RPMI8226 (cell line): Measurements from ENCODE around the gene CDS2.
"Not testable (repeated sequence)": the region's sequence is repeated elsewhere in the genome, so short reads cannot be mapped to it uniquely, and the experiment has no call there.

ENCODE experiments used
- DNase-seq: peaks from one replicate; pipeline ENCODE4 v3.0.0-alpha.2; 2015

Gene CDS2

DNA sequence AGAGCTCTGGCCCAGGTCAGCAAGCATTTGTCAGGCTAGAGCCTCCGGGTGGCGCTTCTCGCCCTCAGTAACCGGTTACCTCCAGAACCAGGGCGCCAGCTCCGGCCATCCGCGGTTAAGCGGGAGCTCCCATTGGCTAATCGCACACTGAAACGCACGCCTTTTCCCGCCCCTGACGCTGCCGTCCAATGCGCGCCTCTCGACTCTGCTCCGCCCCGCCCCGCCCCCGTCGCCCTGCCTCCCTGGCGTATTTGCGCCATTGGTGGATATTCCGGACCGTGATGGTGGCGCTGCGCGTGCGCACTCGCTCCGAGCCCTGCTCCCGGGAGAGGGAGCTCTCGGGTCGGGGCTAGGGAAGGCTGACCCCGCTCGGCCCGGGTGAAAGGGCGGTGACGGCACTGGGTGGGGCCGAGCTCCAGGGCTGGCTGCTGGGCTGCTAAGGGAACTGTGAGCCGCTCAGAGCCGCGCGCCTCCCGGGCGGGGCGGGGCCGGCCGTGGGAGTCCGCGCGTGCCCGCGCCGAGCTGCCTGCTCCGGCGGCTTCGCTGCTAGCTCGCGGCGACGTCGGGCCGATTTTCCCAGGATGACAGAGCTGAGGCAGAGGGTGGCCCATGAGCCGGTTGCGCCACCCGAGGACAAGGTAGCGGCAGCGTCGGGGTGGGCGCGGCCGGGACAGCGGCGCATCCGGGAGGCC, at the start of gene CDS2:
CDS2 (plus strand) TSS at position 497 of the 692 bp plus-strand sequence; CDS start at position 582, 85 bp downstream.
- peak; percentile 99 for DNase-seq

DNA sequence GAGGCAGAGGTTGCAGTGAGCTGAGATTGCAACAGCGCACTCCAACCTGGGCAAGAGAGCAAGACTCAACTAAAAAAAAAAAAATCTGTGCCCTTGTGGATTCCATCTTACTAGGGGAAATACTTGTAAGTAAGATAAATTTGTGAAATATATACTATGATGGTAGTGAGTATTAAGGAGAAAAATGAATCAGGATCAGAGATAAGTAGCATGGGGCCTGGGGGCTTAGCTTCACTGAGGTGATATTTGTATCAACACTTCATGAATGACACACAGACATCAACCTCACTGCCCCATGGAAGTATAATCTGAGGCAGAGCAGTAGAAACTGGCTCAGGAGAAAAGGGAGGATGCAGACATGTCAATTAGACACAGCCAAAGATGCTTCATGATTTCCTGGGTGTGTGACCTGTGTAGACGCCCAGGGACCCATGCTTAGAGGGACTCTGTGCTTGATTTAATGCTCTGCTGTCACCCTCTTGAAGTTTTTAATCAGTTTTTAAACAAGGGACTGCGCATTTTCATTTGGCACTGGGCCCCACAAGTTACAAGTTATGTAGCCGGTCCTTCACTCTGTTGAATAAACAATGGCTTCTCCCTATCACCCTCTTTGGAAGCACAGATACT, 48.9 kb upstream of the CDS2 start:
- DNase-seq: no peak

DNA sequence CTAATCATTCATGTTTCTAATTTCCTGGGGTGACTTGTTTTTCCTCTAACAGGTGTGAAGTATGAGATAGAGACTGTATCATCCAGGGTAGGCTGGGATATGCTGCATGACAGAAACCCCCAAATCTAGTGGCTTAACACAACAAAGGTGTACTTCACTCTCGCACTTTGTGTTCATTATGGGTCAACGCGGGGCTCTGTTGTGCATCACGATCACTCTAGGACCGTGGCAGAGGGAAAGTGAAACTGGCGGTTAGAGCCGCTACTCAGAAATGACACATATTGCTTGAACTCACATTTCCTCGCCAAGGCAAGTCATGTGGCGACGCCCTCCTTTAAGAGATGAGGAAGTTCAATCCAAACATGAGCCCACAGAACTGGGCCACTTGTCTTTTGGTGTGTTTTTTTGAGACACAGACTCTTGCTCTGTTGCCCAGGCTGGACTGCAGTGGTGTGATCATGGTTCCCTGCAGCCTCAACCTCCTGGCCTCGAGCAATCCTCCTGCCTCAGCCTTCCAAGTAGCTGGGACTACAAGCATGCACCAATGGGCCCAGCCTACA, 48.3 kb upstream of the CDS2 start:
- peak; percentile 96 for DNase-seq

DNA sequence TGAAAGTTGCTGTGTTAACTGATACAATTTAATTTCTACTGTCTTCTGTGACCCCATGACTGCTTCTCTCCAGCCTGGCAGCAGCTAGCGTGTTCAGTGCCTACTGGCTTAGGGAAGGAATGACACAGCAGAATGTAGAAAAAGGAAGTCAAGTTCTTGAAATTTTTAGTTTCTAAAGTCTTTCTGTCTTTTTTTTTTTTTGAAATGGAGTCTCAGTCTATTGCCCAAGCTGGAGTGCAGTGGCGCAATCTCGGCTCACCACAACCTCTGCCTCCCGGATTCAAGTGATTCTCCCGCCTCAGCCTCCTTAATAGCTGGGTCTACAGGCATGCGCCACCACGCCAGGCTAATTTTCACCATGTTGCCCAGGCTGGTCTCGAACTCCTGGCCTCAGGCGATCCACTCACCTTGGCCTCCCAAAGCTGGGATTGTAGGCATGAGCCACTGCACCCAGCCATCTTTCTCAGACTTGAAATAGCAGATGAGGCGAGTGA, 46.4 kb upstream of the CDS2 start:
- peak; percentile 89 for DNase-seq

DNA sequence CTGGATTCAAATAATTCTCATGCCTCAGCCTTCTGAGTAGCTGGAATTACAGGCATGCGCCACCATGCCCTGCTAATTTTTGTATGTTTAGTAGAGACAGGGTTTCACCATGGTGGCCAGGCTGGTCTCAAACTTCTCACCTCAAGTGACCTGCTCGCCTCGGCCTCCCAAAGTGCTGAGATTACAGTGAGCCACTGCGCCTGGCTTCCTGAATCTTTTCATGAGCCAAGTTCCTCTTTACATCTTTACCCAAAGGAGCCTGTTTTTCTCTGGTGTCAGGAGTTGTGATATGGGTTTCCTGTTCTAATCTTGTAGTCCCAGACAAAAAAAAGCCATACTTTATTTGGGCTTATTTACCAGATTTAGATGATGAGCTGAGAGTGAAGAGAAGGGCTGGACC, 41.4 kb upstream of the CDS2 start:
- DNase-seq: peak; percentile 78

DNA sequence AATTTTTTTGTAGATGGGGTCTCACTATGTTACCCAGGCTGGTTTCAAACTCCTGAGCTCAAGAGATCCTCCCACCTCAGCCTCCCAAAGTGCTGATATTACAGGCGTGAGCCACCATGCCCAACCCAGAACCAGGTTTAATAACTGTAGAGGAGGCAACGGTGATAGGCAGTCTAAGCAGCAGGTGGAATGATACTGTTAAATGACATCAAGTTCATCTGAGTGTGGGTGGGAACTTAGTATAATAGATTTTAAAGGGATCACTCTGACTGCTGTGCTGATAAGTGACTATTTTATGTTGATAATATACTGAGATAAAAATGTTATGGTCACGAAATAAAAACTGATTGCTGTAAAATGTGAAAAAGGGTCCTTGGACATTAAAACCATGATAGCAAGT, 38.1 kb upstream of the CDS2 start:
- DNase-seq: no peak

DNA sequence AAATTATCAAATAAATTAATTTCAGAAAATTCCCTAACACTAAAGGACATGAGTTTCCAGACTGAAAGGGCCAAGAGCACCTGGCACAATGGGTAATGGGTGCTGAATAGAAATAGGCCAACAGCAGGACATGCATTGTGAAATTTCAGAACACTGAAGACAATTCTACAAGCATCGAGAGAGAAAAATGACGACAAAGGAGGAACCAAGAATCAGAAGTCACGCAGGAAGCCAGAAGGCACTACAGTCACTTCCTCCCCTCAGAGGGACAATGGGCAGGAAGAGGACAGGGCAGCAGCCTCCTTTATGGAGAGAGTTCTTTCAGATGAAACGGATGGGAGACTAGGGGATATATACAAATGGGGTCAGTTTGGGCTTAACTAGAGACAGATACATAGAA, 36.6 kb upstream of the CDS2 start:
- no peak for DNase-seq

DNA sequence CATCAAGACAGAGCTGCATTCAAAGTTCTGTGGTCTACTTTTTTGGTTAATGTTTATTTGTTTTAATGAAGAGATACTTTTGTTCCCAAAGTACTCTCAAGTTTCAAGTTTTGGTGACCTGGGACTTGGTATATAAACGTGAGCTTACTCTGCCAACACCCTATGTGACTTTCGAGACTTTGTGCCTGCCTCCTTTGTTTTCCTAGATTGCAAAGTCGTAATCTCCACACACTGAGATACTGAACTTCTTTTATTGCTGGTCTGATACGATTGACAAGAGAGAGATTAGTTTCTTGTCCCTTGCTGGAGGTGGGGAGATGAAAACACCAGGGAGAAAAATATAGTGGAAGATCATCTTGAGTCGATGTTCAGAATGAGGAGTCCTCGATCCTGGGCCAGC, 34.9 kb upstream of the CDS2 start:
- no peak for DNase-seq

DNA sequence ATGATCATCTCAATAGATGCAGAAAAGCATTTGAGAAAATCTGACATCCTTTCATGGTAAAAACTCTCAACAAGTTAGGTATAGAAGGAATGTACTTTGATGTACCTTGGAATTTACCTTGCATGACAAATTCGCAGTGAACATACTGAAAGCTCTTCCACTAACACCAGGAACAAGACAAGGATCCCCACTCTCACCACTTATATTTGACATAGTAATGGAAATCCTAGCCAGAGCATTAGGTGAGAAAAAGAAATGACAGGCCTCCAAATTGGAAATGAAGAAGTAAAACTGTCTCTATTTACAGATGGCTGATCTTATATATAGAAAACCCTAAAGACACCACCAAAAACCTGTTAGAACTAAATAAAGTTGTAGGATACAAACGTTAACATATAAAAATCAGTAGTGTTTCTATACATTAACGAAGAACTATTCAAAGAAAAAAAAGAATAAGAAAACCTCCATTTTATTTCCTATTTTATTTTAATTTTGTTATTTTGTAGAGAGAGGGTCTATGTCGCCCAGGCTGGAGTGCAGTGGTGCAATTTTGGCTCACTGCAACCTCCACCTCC, 34.0 kb upstream of the CDS2 start:
- no peak for DNase-seq

DNA sequence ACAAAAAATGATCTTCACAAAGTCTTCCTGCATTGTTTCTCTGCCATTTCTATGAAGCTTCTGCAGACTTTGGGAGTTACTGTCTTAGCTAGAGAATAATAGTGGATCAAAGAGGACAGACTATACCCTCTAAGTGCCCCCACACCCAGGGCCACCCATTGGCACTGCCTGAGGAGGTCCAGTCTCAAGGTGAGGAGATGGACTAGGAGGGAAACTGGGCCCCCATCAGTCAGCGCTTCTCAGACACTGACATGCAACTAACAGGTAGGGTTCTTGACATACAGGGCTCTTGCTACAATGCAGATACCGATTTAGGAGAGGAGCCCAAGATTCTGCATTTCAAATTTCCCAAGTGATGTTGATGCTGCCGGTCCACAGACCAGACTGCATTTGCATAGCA, 31.4 kb upstream of the CDS2 start:
- DNase-seq: no peak

DNA sequence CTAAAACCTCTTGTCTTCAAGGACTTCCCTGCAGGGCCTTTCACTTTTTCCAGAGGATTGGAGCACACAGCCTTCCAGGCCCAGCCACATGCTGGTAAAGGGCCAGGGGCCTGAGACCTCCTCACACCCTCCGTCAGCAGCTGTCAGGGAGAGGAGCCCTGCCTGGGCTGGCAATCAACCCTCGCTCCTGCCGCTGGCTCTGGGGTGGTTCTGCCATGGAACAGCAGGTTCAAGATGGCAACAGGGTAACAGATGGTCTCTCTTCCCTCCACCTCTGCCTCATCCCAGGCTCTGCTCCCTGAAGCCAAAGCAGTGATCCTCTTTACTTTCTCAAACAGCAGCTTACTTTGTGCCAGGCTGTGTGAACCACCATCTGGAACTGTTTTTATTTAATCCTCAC, 30.9 kb upstream of the CDS2 start:
- DNase-seq: no peak

DNA sequence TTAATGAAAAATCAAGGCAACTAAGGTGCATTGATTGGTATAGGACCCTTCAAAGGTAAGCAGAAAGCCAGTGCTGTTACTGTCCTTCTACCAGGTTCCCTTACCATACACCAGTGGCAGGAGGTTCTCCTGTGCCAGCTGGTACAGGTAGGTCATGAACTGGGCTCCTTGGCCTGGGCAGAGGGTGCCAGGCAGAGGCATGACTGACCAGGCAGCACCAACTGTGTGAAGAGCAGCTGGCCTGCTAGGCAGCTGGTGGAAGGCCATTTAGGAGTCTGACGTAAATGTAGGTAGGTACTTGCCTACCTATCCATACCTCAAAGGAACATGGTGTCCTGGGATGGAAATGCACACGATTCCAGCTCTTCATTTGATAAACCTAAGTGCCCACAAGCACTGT, 30.3 kb upstream of the CDS2 start:
- no peak for DNase-seq

DNA sequence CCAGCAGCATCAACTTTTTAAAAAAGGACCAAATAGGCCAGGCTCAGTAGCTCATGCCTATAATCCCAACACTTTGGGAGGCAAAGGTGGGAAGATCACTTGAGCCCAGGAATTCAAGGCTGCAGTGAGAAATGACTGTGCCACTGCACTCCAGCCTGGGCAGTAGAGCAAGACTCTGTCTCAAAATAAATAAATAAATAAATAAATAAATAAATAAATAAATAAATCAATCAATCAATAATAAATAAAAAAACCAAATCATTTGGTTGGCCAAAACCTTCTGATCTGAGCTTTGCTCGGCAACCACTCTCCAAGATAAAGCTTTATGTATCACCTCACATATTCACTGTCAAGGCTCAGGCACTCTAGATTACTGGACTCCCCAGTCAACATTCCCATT, 27.8 kb upstream of the CDS2 start:
- not testable (repeated sequence) for DNase-seq

DNA sequence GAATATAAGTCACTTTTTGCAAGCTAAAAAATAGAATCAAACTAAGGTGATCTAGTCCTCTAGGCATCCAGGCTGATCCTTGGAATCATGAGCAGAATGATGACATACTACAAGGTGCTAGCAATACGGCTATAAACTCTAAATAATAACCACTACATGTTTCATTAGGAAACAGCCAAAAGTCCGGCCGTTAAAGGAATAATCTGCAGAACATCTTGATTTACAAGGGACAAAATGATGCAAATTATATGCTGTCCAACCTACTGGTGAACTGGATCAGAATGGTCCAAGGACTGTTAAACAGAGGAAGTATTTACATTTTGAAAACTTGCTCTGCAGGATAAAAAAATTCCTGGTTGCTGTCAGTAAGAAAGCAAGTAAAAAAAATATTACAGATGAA, 26.9 kb upstream of the CDS2 start:
- not testable (repeated sequence) for DNase-seq

DNA sequence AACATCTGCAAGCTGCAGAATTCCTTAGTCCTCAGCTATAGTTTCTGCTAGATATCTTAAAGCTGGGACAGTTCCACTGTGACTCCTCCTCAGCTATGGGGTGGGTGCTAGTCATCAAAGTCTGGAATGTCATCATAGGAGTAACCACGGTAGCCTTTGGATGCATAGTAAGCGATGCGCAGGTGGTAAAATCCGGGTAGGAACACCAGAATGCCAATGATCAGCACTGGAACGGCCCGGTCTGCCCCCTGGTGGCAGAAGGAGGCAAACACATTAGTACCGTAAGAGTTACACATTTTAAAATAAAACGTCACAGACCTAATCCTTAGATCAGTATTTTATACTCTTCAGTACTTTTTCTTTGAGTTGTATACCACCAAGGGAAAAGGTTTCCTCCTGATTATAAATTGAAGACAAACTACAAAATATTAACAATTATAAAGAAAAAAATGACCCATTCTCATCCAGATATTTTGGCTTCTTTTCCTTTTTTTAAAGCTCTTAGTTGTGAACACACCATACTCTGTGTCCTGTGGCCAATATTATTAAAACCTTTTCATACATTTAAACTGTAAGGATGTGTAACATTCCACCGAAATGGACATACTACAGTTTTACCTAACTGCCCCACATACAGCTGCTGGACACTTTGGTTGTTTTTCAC, 26.0 kb upstream of the CDS2 start:
- DNase-seq: peak; percentile 74

DNA sequence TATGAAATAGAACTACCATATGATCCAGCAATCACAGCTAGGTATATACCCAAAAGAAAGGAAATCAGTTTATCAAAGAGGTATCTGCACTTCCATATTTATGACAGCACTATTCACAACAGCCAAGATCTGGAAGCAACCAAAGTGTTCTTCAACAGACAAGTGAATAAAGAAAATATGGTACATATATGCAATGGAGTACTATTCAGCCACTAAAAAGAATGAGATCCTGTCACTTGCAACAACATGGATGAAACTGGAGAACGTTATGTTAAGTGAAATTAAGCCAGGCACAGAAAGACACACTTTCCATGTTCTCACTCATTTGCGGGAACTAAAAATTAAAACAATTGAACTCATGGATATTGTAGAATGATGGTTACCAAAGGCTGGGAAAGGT, 22.3 kb upstream of the CDS2 start:
- no peak for DNase-seq

DNA sequence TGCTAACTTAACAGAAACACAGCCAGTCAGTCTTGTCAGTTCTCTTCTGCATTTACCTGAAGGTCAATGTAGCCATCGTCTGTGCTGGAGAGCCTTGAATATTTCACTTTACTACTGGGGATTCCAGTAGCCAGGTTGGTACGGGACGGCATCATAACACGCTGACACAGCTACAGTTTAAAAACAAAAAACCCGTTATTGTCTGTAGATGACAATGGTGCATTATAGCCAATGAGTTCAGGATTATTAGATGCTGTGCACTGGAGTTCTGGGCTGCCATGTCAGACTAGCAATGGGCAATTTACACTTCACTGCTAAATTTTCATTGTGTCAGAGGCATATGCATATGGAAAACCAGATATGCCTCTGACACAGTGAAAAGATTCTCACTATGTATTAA, 17.5 kb upstream of the CDS2 start:
- DNase-seq: no peak

DNA sequence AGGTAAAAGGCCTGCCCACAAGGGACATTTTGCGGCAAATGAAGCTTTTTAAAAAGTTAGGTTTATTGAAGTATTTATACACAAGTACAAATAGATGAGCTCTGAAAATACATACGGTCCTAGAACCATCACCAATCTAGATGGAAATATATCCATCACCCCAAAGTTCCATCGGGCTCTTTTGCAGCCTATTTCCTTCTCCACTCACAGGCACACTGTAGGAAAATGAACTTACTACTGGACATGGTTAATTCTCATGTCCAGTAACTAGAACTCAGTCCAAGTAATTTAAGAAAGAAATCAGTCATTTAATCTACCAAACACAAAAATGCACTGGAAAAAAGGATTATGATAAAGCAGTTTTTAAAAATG, 13.2 kb upstream of the CDS2 start:
- DNase-seq: no peak

DNA sequence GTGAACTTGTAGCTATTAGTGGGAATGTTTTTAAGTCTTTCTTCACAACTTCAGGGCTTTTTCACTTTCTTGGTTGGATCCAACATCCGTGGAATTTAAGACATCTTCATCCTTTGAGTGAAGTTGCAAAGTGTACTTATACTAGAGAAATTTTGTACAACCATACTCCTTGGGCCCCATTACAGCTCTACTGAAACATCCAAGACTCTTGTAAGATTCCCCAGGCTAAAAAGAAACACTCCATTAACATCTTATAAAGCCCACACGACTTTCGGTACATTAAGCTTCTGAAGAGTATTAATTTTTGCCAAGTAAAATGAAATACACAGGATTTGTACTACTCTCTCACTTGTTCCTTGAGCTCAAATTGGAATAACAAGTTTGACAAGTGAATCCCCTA, 12.4 kb upstream of the CDS2 start:
- DNase-seq: no peak

DNA sequence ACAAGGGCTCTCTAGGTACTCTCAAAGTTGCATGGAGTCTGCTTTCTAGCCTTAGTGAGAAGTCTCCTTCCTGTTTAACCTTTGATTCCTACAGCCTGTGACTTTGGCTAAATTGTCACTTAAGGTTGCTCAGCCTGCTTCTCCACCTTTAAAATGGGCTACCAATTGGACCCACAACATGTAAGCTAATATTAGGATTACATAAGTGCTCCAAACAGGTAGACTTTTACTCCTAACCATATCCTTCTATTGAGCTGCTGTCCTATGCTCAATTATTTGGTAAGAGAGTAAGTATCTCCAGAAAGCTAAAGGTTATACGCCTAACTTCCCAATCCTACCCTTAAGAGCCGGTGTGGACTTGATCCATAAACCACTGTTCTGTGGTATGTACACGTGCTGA, 9.9 kb upstream of the CDS2 start:
- DNase-seq: no peak

DNA sequence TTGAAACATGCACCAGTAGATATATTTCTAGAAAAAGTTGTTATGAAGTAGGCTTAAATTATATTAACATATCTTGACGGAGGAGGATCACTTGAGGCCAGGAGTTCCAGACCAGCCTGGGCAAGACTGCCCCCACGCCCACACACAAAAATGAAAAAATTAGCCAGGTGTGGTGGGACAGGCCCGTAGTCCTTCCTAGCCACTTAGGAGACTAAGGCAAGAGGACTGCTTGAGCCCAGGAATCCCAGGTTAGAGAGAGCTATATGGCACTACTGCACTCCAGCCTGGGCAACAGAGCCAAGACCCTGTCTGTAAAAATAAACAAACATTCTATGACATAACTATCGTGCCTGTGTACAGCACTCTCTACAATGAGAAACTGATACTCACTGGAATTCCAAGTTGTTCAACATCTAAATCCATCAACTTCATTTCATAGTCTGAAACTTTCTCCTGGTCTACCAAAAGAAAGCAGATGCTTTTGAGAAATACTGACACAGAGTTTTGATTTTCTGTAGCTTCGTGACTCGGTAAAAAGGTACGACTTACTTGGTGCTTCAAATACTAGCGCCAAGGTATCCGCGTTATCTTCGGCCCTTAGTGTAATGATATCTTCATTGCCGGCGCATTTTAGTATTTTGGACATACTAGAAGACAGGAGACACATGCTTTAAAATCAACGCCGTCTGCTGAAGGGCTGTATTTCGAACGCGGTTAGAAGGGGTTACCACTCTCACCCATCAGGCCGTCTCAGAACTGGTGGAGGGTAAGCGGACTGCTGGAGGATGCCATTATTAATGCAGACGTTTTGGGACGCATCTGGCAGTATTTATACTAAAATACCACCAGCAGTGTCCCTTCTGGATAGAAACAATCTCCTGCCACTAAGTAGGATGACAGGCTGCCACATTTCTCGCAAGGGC, 8.3 kb upstream of the CDS2 start:
- peak; percentile 26 for DNase-seq

DNA sequence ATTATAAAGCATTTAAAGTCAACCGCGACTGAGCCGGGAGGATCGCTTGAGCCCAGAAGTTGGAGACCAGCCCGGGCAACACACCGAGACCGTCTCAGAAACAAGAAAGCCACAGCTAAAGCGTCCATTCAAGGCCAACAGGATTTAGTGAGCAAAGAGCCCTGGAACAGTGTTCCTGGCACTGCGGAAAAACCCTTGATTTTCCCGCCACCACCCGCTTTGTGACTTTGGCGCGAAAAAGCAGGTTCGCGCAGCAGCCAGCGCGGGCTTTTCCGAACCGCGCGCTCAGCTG, 7.7 kb upstream of the CDS2 start:
- no peak for DNase-seq
